HepG2 (cell line): ENCODE measurements around the gene LCK. TPM values are rescaled to one million over a fixed set of nuclear protein-coding genes. Genes with fewer than 3 reads are reported as not detected.
A peak's percentile ranks its signal among the peaks of the same experiment; 100 is the strongest.

Source experiments
- CHD4 ChIP-seq: fragments of 200-600 bp; sonication (generic); IDR thresholded peaks from 2 replicates; pipeline ENCODE4 v1.7.0; 2017; ENCODE audit warnings: mild to moderate bottlenecking, low read length, borderline replicate concordance
- CREB1 ChIP-seq, 2 experiments: fragments of 450-650 bp in 1 of 2; IDR thresholded peaks; 2 replicates each; pipeline ENCODE4 v1.6.1; 2016 to 2017; ENCODE audit warnings: control low read depth in 1 of 2, mild to moderate bottlenecking in 1 of 2, missing compliant biosample characterization in 1 of 2, missing genetic modification characterization in 1 of 2
- ERF ChIP-seq: IDR thresholded peaks from 2 replicates; pipeline ENCODE4 v1.6.1; 2018; ENCODE audit warnings: missing biosample characterization, missing genetic modification reagents
- FLYWCH1 ChIP-seq: sonication (generic); formaldehyde crosslinking; IDR thresholded peaks from 2 replicates; pipeline ENCODE4 v1.8.1; 2023; ENCODE audit warnings: mild to moderate bottlenecking, missing genetic modification reagents
- KAT8 ChIP-seq: IDR thresholded peaks from 2 replicates; pipeline ENCODE4 v1.6.1; 2016; ENCODE audit warnings: missing genetic modification reagents, missing compliant biosample characterization
- KLF11 ChIP-seq: IDR thresholded peaks from 2 replicates; pipeline ENCODE4 v1.6.1; 2016; ENCODE audit warnings: missing compliant biosample characterization
- MBNL3 ChIP-seq: fragments of 250-450 bp; sonication (Bioruptor Pico); conservative IDR thresholded peaks from 2 replicates; pipeline ENCODE4 v1.8.0; 2022; ENCODE audit warnings: mild to moderate bottlenecking, inconsistent platforms
- MXD4 ChIP-seq: IDR thresholded peaks from 2 replicates; pipeline ENCODE4 v1.6.1; 2016; ENCODE audit warnings: mild to moderate bottlenecking, missing biosample characterization, missing genetic modification reagents
- NR2F2 ChIP-seq: IDR thresholded peaks from 2 replicates; pipeline ENCODE4 v1.6.1; 2012; ENCODE audit warnings: low read depth, inconsistent platforms, borderline replicate concordance
- PITX1 ChIP-seq: sonication (generic); formaldehyde crosslinking; IDR thresholded peaks from 2 replicates; pipeline ENCODE4 v1.5.1; 2020; ENCODE audit warnings: mild to moderate bottlenecking, missing genetic modification reagents
- RARG ChIP-seq: sonication (generic); formaldehyde crosslinking; IDR thresholded peaks from 2 replicates; pipeline ENCODE4 v1.4.0; 2020; ENCODE audit warnings: low read depth, mild to moderate bottlenecking, missing genetic modification reagents
- RELA ChIP-seq: sonication (generic); formaldehyde crosslinking; IDR thresholded peaks from 2 replicates; pipeline ENCODE4 v1.4.0; 2020; ENCODE audit warnings: missing genetic modification reagents
- SAP130 ChIP-seq: IDR thresholded peaks from 2 replicates; pipeline ENCODE4 v1.6.1; 2016; ENCODE audit warnings: low read depth
- SKI ChIP-seq: fragments of 450-650 bp; IDR thresholded peaks from one replicate; pipeline ENCODE4 v1.6.1; 2018; ENCODE audit warnings: mild to moderate bottlenecking; ENCODE audit not compliant: partially characterized antibody
- THAP9 ChIP-seq: sonication (generic); formaldehyde crosslinking; IDR thresholded peaks from 2 replicates; pipeline ENCODE4; 2020; ENCODE audit warnings: missing genetic modification reagents, mild to moderate bottlenecking, borderline replicate concordance
- TMF1 ChIP-seq: sonication (generic); formaldehyde crosslinking; IDR thresholded peaks from 2 replicates; pipeline ENCODE4 v1.8.1; 2022; ENCODE audit warnings: low read depth, missing genetic modification reagents
- YY1 ChIP-seq: IDR thresholded peaks from 2 replicates; pipeline ENCODE4 v1.6.1; 2011; ENCODE audit warnings: low read length, low read depth, moderate library complexity, mild to moderate bottlenecking; ENCODE audit not compliant: insufficient read depth, insufficient replicate concordance
- ZBTB33 ChIP-seq: sonication (generic); formaldehyde crosslinking; IDR thresholded peaks from 2 replicates; pipeline ENCODE4 v1.4.0; 2020; ENCODE audit warnings: missing genetic modification reagents
- ZFAT ChIP-seq: sonication (generic); formaldehyde crosslinking; conservative IDR thresholded peaks from 2 replicates; pipeline ENCODE4 v1.8.1; 2023; ENCODE audit warnings: missing genetic modification reagents, inconsistent platforms
- ZNF547 ChIP-seq: sonication (generic); formaldehyde crosslinking; IDR thresholded peaks from 2 replicates; pipeline ENCODE4 v1.5.1; 2020; ENCODE audit warnings: mild to moderate bottlenecking, missing genetic modification reagents
- polyA plus RNA-seq, 8 experiments: library from polyadenylated mRNA; depleted of rRNA in 3 of 8; stranded (reverse) in 7 of 8; unstranded in 1 of 8; fragments of >200 nt; fragmentation: Illumina TruSeq in 4 of 8; extraction: Trizol in 4 of 8; gene quantifications; 2 replicates each; pipeline versions ENCODE4 v1.2.1 to v1.2.3, GENCODE V29; 2011 to 2016; ENCODE audit warnings: low read depth in 4 of 8, missing spikeins in 1 of 8, mixed read lengths in 1 of 8; ENCODE audit not compliant: insufficient read depth in 1 of 8
- total RNA-seq, 5 experiments: library from RNA; depleted of rRNA; stranded (reverse); fragments of >200 nt; fragmentation: Illumina TruSeq; extraction: Trizol; gene quantifications; 2 replicates each; pipeline ENCODE4 v1.2.3, GENCODE V29; 2016; ENCODE audit warnings: low read depth in 1 of 5

The LCK gene
- total and polyA plus RNA-seq, 2 of the 13 experiments (the other 11 are each of a cell fraction or from before 2014, with no cell fraction given), result 0.93 to 1.8 TPM

GRCh38 chr1:32241001-32241763 is 9.9 kb upstream of the LCK start (continued):
- TF ChIP-seq ZFAT (no peak), KAT8 (peak; percentile 31; the same call in 1 of the 2 replicates), CREB1 (IDR thresholded peaks at IDR 0.05) (no peak), CREB1 (CRISPR knock-in tag; IDR thresholded peaks at IDR 0.05) (no peak), SKI (no peak), FLYWCH1 (CRISPR knock-in tag) (0 out of 2 replicates have a peak, but pooled peaks have one; percentile 76), PITX1 (0 out of 2 replicates have a peak, but pooled peaks have one; percentile 27), ZNF547 (CRISPR knock-in tag) (no peak), SAP130 (peak; percentile 41), MBNL3 (CRISPR knock-in tag) (no peak), MXD4 (CRISPR knock-in tag) (0 out of 2 replicates have a peak, but pooled peaks have one; percentile 57), ZBTB33 (CRISPR knock-in tag) (no peak), RARG (CRISPR knock-in tag) (no peak), NR2F2 (no peak), TMF1 (CRISPR knock-in tag) (no peak), YY1 (peak; percentile 18), CHD4 (no peak), THAP9 (no peak), ERF (CRISPR knock-in tag) (peak; percentile 78), RELA (no peak), KLF11 (CRISPR knock-in tag) (no peak)
